Melanocyte of skin (primary cell): ENCODE measurements around the gene TMEM8B. TPM values are rescaled to one million over a fixed set of nuclear protein-coding genes. Genes with fewer than 3 reads are reported as not detected.

Experiments
- small RNA-seq, 2 donors: library from RNA; depleted of rRNA; stranded (forward); fragments of <200 nt; gene quantifications; one replicate each; pipeline ENCODE3, GENCODE V24; 2012
- total RNA-seq, 2 donors: library from RNA; depleted of rRNA; stranded (reverse); fragments of >200 nt; gene quantifications; 2 replicates each; pipeline ENCODE4 v1.2.3, GENCODE V29; 2012

TMEM8B gene
- 1 to 10 TPM in 1 of 2 donors, under 1 TPM in 1; 0.33 to 1.7 TPM for total RNA-seq

GRCh38 chr9:35829084-35829763 is at the start of gene TMEM8B:
Gene TMEM8B, plus strand, starts transcription at chr9:35829228. Its CDS starts 220 bp downstream, at chr9:35829448.

GRCh38 chr9:35791297-35791921 is 37.6 kb upstream of the TMEM8B start, which contains the start of gene NPR2:
Gene NPR2, plus strand, starts transcription at chr9:35791591. Its CDS starts 818 bp downstream, at chr9:35792409.

GRCh38 chr9:35812025-35812602 is 16.9 kb upstream of the TMEM8B start, which contains the start of gene SPAG8:
Gene SPAG8, minus strand, starts transcription at chr9:35812262. Its CDS starts 115 bp downstream, at chr9:35812147.

GRCh38 chr9:35814841-35815543 is 14.0 kb upstream of the TMEM8B start, which contains the start of gene HINT2:
Gene HINT2, minus strand, starts transcription at chr9:35815042. Its CDS starts 63 bp downstream, at chr9:35814979.

GRCh38 chr9:35828716-35829083 is 328 bp upstream of the TMEM8B start, which contains the start of gene FAM221B:
Gene FAM221B, minus strand, starts transcription at chr9:35828732. Its CDS starts 2,571 bp downstream, at chr9:35826161.

GRCh38 chr9:35870351-35870923 is 41.4 kb downstream of the TMEM8B start, which contains the start of gene OR13J1:
Gene OR13J1, minus strand, starts transcription at chr9:35870401. Its CDS starts 0 bp downstream, at chr9:35870401.

GRCh38 chr9:35905912-35906679 is 77.1 kb downstream of the TMEM8B start, which contains the start of gene HRCT1:
Gene HRCT1, plus strand, starts transcription at chr9:35906202. Its CDS starts 86 bp downstream, at chr9:35906288.

GRCh38 chr9:35909274-35909673 is 80.2 kb downstream of the TMEM8B start, which contains the start of gene SPAAR:
Gene SPAAR, plus strand, starts transcription at chr9:35909490. Its CDS starts 974 bp downstream, at chr9:35910464.

Small RNA genes lying within 50 kb of the gene (small RNA-seq; reads per million reads assigned to genes)
- 0.30 to 0.81 reads per million in 2 donors for gene HINT2

Other genes starting within 250 kb of the TMEM8B start
- 10 to 100 TPM in 1 of 2 donors, 1 to 10 TPM in 1; 9.3 to 10.3 TPM for gene TESK1, start 224.0 kb upstream of the TMEM8B start, total RNA-seq
- gene CD72, start 210.8 kb upstream of the TMEM8B start, total RNA-seq: 1 to 10 TPM in 1 of 2 donors, under 1 TPM in 1; 0.33 to 1.0 TPM
- not detected for gene SIT1, start 178.3 kb upstream of the TMEM8B start, total RNA-seq
- gene RMRP, start 171.2 kb upstream of the TMEM8B start, total RNA-seq: over 10,000 TPM; 172,345 to 336,493 TPM
- 10 to 100 TPM in 1 of 2 donors, 1 to 10 TPM in 1; 9.3 to 11.4 TPM for gene CCDC107, start 170.9 kb upstream of the TMEM8B start, total RNA-seq
- 1 to 10 TPM; 1.7 to 7.0 TPM for gene ARHGEF39, start 164.0 kb upstream of the TMEM8B start, total RNA-seq
- gene CA9, start 155.3 kb upstream of the TMEM8B start, total RNA-seq: not detected
- gene TPM2, start 139.3 kb upstream of the TMEM8B start, total RNA-seq: 10 to 100 TPM in 1 of 2 donors, 1 to 10 TPM in 1; 4.5 to 34.0 TPM
- 100 to 1,000 TPM; 135 to 143 TPM for gene TLN1, start 97.0 kb upstream of the TMEM8B start, total RNA-seq
- gene CREB3, start 96.6 kb upstream of the TMEM8B start, total RNA-seq: 10 to 100 TPM; 46.5 to 48.6 TPM
- gene GBA2, start 80.0 kb upstream of the TMEM8B start, total RNA-seq: 10 to 100 TPM; 37.3 to 41.3 TPM
- gene RGP1, start 79.9 kb upstream of the TMEM8B start, total RNA-seq: 10 to 100 TPM; 13.0 to 16.2 TPM
- gene MSMP, start 75.0 kb upstream of the TMEM8B start, total RNA-seq: not detected
- 10 to 100 TPM; 10.7 to 17.3 TPM for gene NPR2, start 37.6 kb upstream of the TMEM8B start, total RNA-seq
- gene SPAG8, start 17.0 kb upstream of the TMEM8B start, total RNA-seq: 1 to 10 TPM in 1 of 2 donors, under 1 TPM in 1; 0.67 to 1.0 TPM
- gene HINT2, start 14.2 kb upstream of the TMEM8B start, total RNA-seq: 10 to 100 TPM; 31.6 to 41.6 TPM
- not detected for gene FAM221B, start 496 bp upstream of the TMEM8B start, total RNA-seq
- not detected for gene OR13J1, start 41.2 kb downstream of the TMEM8B start, total RNA-seq
- gene HRCT1, start 77.0 kb downstream of the TMEM8B start, total RNA-seq: under 1 TPM in 1 of 2 donors, not detected in 1; 0.33 TPM
- under 1 TPM in 1 of 2 donors, not detected in 1; 0.34 TPM for gene SPAAR, start 80.3 kb downstream of the TMEM8B start, total RNA-seq
- gene OR2S2, start 128.9 kb downstream of the TMEM8B start, total RNA-seq: not detected
- gene RECK, start 207.7 kb downstream of the TMEM8B start, total RNA-seq: 1 to 10 TPM; 3.8 to 5.7 TPM